ENCODE data around the gene PPP1R14B.

PPP1R14B gene

DNA sequence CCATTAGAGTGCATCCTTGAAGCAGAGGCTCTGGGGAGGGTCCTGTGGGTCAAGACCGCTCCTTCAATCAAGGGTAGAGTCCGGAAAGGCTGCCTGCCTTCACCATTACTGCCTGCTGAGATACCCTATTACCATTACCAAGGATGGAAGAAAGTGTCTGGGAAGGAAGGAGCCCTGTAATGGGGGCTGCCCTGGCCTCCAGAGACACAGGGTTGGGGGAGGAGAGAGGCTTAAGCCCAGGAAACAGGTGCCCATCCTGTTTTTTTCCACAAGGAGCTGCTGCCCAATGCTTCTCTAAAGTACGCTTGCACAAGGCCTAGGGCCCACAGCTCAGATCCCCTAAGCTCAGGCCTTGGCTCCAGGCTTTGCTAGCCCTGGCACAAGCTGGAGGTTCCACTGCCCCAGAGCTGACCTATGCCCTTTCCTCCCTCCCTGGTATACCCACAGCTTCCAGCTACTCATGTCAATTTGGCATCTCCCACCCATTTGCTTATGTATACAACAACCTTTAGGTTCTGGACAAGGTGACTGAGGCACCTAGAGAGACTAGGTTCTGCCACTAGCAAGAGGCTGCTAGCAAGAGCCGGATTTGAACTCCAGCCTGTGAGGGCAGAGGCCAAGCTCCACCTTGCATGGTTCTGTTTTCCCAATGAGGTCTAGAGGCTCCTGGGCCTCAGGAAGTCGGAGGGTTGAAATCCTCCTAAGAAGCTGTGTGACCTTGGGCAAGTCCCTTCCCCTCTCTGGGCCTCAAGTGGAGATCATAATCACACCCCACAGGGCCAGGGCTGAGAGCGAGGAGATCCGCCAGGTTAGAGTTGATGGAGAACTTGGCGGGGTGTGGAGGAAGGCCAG lies 3.0 kb upstream of the PPP1R14B start:
- no peak overlapping the region for H3K4me2 ChIP-seq (ENCODE audit: low read depth, low read length)
- no peak overlapping the region for H3K27ac ChIP-seq (ENCODE audit: low read length)
- H3K9me2 ChIP-seq (replicated peaks; ENCODE audit: insufficient read depth, low read length), result no peaks in the 10 kb centered on the region
- peaks cover 27% of the 10 kb centered on the region for H3K79me2 ChIP-seq (ENCODE audit: low read length)
- H3K9me3 ChIP-seq (replicated peaks; ENCODE audit: insufficient read depth, low read length), result no peaks in the 10 kb centered on the region
- no peaks in the 10 kb centered on the region for H4K20me1 ChIP-seq (ENCODE audit: insufficient read depth, low read length)
- H3F3A ChIP-seq (ENCODE audit: insufficient read depth, low read length), result 0 out of 2 replicates have a peak, but pooled peaks cover 4% of the 10 kb centered on the region
- TF ChIP-seq, protein P1, sequence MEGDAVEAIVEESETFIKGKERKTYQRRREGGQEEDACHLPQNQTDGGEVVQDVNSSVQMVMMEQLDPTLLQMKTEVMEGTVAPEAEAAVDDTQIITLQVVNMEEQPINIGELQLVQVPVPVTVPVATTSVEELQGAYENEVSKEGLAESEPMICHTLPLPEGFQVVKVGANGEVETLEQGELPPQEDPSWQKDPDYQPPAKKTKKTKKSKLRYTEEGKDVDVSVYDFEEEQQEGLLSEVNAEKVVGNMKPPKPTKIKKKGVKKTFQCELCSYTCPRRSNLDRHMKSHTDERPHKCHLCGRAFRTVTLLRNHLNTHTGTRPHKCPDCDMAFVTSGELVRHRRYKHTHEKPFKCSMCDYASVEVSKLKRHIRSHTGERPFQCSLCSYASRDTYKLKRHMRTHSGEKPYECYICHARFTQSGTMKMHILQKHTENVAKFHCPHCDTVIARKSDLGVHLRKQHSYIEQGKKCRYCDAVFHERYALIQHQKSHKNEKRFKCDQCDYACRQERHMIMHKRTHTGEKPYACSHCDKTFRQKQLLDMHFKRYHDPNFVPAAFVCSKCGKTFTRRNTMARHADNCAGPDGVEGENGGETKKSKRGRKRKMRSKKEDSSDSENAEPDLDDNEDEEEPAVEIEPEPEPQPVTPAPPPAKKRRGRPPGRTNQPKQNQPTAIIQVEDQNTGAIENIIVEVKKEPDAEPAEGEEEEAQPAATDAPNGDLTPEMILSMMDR (IDR thresholded peaks at IDR 0.05; ENCODE audit: low read length), result no peak
- TF ChIP-seq EZH2 (optimal IDR thresholded peaks at IDR 0.05; ENCODE audit: low read depth, low read length) (no peak), EZH2phosphoT487 (IDR thresholded peaks at IDR 0.05; ENCODE audit: low read length) (no peak)
- no peak overlapping the region for H2AFZ ChIP-seq (ENCODE audit: low read length)
- H3K27me3 ChIP-seq (replicated peaks; ENCODE audit: insufficient read depth, low read length), result peaks cover 5% of the 10 kb centered on the region; the same call in 1 of the 2 replicates
- H3K36me3 ChIP-seq (replicated peaks; ENCODE audit: insufficient read depth, low read length), result no peaks in the 10 kb centered on the region
- no peak overlapping the region for H3K4me3 ChIP-seq (ENCODE audit: low read length)
- H3K9ac ChIP-seq (ENCODE audit: low read length), result no peak overlapping the region
- H3K4me1 ChIP-seq (ENCODE audit: low read length), result no peaks in the 10 kb centered on the region; the same call in 1 of the 2 replicates
- no peak for DNase-seq

DNA sequence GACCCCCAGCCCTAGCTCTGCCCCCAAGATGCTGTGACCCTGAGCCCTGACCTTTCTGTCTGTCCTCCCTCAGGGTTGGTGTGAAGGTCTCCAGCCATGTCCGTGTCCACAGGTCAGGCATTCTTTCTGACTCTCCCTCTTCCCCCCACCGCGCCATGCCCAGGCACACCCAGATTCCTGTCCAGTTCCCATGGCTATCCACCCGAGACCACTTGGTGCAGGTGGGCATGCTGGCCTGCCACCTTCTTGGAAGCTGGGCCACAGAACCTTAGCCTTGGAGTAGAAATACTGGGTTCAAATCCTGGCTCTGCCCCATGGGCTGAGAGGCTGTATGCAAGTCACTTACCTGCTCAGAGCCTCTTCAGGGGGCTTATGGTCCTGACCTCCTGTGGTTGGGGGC lies 2.3 kb upstream of the PPP1R14B start:
- H3K27me3 ChIP-seq (replicated peaks; ENCODE audit: insufficient read depth, low read length), result peaks cover 5% of the 10 kb centered on the region; the same call in 1 of the 2 replicates
- H3K4me1 ChIP-seq (ENCODE audit: low read length), result no peaks in the 10 kb centered on the region; the same call in 1 of the 2 replicates
- H2AFZ ChIP-seq (ENCODE audit: low read length), result no peak overlapping the region
- H3K9me3 ChIP-seq (replicated peaks; ENCODE audit: insufficient read depth, low read length), result no peaks in the 10 kb centered on the region
- H3K79me2 ChIP-seq (ENCODE audit: low read length), result peaks cover 35% of the 10 kb centered on the region
- no peak overlapping the region for H3K4me2 ChIP-seq (ENCODE audit: low read depth, low read length)
- 0 out of 2 replicates have a peak, but pooled peaks cover 4% of the 10 kb centered on the region for H3F3A ChIP-seq (ENCODE audit: insufficient read depth, low read length)
- TF ChIP-seq, protein P1 (IDR thresholded peaks at IDR 0.05; ENCODE audit: low read length), result no peak
- no peak for TF ChIP-seq EZH2 (optimal IDR thresholded peaks at IDR 0.05; ENCODE audit: low read depth, low read length)
- no peak for TF ChIP-seq EZH2phosphoT487 (IDR thresholded peaks at IDR 0.05; ENCODE audit: low read length)
- H3K27ac ChIP-seq (ENCODE audit: low read length), result no peak overlapping the region
- H3K9ac ChIP-seq (ENCODE audit: low read length), result no peak overlapping the region
- DNase-seq, result no peak
- no peaks in the 10 kb centered on the region for H3K36me3 ChIP-seq (replicated peaks; ENCODE audit: insufficient read depth, low read length)
- H3K4me3 ChIP-seq (ENCODE audit: low read length), result no peak overlapping the region
- no peaks in the 10 kb centered on the region for H4K20me1 ChIP-seq (ENCODE audit: insufficient read depth, low read length)
- H3K9me2 ChIP-seq (replicated peaks; ENCODE audit: insufficient read depth, low read length), result no peaks in the 10 kb centered on the region

DNA sequence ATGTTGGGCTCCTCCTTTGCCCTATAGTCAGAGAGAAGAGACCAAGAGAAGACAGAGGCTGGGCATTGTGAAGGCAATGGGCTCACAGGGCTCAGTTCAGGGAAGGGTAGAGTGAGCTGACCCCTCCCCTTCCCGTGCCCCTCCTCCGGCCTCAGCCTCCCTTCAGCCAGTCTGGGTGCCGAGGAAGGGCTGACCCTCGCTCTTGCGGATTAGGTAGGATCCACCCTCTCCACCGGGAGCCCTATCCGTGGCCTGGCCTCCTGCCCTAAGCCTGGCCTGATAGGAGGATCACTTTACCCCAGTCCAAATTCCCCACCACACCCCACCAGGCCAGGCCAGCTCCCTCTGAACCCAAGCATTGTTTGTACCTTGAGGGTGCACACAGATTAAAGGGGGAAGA lies 1.8 kb upstream of the PPP1R14B start:
- no peak overlapping the region for H3K4me3 ChIP-seq (ENCODE audit: low read length)
- no peak overlapping the region for H3K9ac ChIP-seq (ENCODE audit: low read length)

More for the DNA sequence above, 1.8 kb upstream of the PPP1R14B start:
- peaks cover 8% of the 10 kb centered on the region; the same call in 1 of the 2 replicates for H3F3A ChIP-seq (ENCODE audit: insufficient read depth, low read length)
- peaks cover 36% of the 10 kb centered on the region for H3K79me2 ChIP-seq (ENCODE audit: low read length)
- H3K9me3 ChIP-seq (replicated peaks; ENCODE audit: insufficient read depth, low read length), result no peaks in the 10 kb centered on the region
- H3K27me3 ChIP-seq (replicated peaks; ENCODE audit: insufficient read depth, low read length), result peaks cover 5% of the 10 kb centered on the region; the same call in 1 of the 2 replicates
- no peak overlapping the region for H2AFZ ChIP-seq (ENCODE audit: low read length)
- DNase-seq, result no peak
- TF ChIP-seq, protein P1 (IDR thresholded peaks at IDR 0.05; ENCODE audit: low read length), result no peak
- TF ChIP-seq EZH2phosphoT487 (IDR thresholded peaks at IDR 0.05; ENCODE audit: low read length), result no peak
- no peak for TF ChIP-seq EZH2 (optimal IDR thresholded peaks at IDR 0.05; ENCODE audit: low read depth, low read length)
- H3K9me2 ChIP-seq (replicated peaks; ENCODE audit: insufficient read depth, low read length), result no peaks in the 10 kb centered on the region
- H3K4me1 ChIP-seq (ENCODE audit: low read length), result no peaks in the 10 kb centered on the region; the same call in 1 of the 2 replicates
- no peak overlapping the region for H3K27ac ChIP-seq (ENCODE audit: low read length)
- H4K20me1 ChIP-seq (ENCODE audit: insufficient read depth, low read length), result no peaks in the 10 kb centered on the region
- no peak overlapping the region for H3K4me2 ChIP-seq (ENCODE audit: low read depth, low read length)
- H3K36me3 ChIP-seq (replicated peaks; ENCODE audit: insufficient read depth, low read length), result no peaks in the 10 kb centered on the region

Data from MM.1S (cell line).